ENCODE results near the gene POLL. TPM values are rescaled to one million over a fixed set of nuclear protein-coding genes. Genes with fewer than 3 reads are reported as not detected.

Gene POLL
- total and polyA plus RNA-seq, 10 of the 15 experiments (the other 5 are each of a cell fraction or from before 2014, with no cell fraction given), result 1.5 to 25.4 (median 13.8) TPM

DNA sequence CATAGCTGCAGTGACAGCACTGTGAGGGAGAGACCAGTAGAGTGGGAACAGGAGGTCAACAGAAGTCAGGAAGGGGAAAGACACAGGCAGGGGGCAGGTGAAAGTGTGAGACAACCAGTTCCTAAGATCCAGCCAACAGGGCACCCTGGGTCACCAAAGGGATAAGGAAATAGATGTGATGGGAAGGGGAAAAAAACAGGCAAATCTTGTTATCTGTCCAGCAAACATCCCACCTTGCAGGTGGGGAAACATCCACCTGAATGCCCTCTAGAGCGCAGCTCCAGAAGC is 42.5 kb upstream of the POLL start:
- Histone ChIP-seq H2AFZ (ENCODE audit: control insufficient read depth, low read depth, low read length) (no peak overlapping the region), H3K27me3 (replicated peaks in 1 of 2; ENCODE audit: control insufficient read depth in 2 of 2, insufficient read depth in 2 of 2, low read length in 1 of 2) (no peaks in the 10 kb centered on the region), H3K36me3 (ENCODE audit: control insufficient read depth in 2 of 2, insufficient read depth in 2 of 2, low read length in 1 of 2) (peaks cover 0 to 3% of the 10 kb centered on the region in 2 experiments; a peak in 1 of 4 replicates), H3K4me3 (no peak overlapping the region), H3K27ac (ENCODE audit: control insufficient read depth, insufficient read depth) (no peak overlapping the region), H3K9me3 (replicated peaks; ENCODE audit: control insufficient read depth, insufficient read depth, low read length) (no peaks in the 10 kb centered on the region), H4K20me1 (ENCODE audit: control insufficient read depth, insufficient read depth) (no peaks in the 10 kb centered on the region), H3K4me1 (ENCODE audit: control insufficient read depth, insufficient read depth, low read length) (no peaks in the 10 kb centered on the region), H3K79me2 (ENCODE audit: control insufficient read depth, insufficient read depth, low read length) (no peaks in the 10 kb centered on the region), H3K4me2 (ENCODE audit: control insufficient read depth, insufficient read depth) (no peak overlapping the region), H3K9ac (ENCODE audit: control insufficient read depth, insufficient read depth, low read length) (no peak overlapping the region)
- DNase-seq (ENCODE audit: low read depth, low spot score), result no peak
- in situ Hi-C loops (cut with MboI), result no loop called here
- no TSS peak for BruUV-seq (replicated peaks)
- ChIA-PET CTCF (interaction anchor here (0.7 to 0.9 kb wide), 2 partner anchors 28 to 416 kb away, joined by 3 read pairs; no protein-coding TSS in a partner anchor), POLR2A (interaction anchor here (0.6 kb wide), 1 partner anchor 399 kb away, joined by 3 read pairs; no protein-coding TSS in a partner anchor), SMC1A (ENCODE audit: uncharacterized antibody, unreplicated experiment) (interaction anchor here (1.1 kb wide), 1 partner anchor 34 kb away, joined by 3 read pairs; no protein-coding TSS in a partner anchor), RAD21 (ENCODE audit: unreplicated experiment) (no interaction called here)
- TF ChIP-seq SMAD1 (IDR thresholded peaks at IDR 0.05; ENCODE audit: low read depth, partially characterized antibody) (no peak), ZBTB40 (IDR thresholded peaks at IDR 0.05; ENCODE audit: borderline replicate concordance) (no peak), MTA2 (IDR thresholded peaks at IDR 0.05; ENCODE audit: low read depth) (no peak), ZBED1 (IDR thresholded peaks at IDR 0.05; ENCODE audit: borderline replicate concordance) (no peak), RFX5 (IDR thresholded peaks at IDR 0.05; ENCODE audit: low read depth, low read length) (no peak), MEF2B (IDR thresholded peaks at IDR 0.05; ENCODE audit: partially characterized antibody, poor library complexity, severe bottlenecking) (no peak), TCF12 (IDR thresholded peaks at IDR 0.05; ENCODE audit: low read depth, low read length) (no peak), HDGF (IDR thresholded peaks at IDR 0.05) (no peak), POLR2A (IDR thresholded peaks at IDR 0.05; ENCODE audit: low read depth, low read length) (no peak), SMAD5 (IDR thresholded peaks at IDR 0.05; ENCODE audit: low read depth) (no peak), CBX5 (IDR thresholded peaks at IDR 0.05; ENCODE audit: low read depth) (no peak), HDAC2 (IDR thresholded peaks at IDR 0.05) (no peak), KAT2A (conservative IDR thresholded peaks at IDR 0.05; ENCODE audit: control insufficient read depth, low read depth, low read length) (no peak)
- TF ChIP-seq, protein P1, sequence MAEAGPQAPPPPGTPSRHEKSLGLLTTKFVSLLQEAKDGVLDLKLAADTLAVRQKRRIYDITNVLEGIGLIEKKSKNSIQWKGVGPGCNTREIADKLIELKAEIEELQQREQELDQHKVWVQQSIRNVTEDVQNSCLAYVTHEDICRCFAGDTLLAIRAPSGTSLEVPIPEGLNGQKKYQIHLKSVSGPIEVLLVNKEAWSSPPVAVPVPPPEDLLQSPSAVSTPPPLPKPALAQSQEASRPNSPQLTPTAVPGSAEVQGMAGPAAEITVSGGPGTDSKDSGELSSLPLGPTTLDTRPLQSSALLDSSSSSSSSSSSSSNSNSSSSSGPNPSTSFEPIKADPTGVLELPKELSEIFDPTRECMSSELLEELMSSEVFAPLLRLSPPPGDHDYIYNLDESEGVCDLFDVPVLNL (IDR thresholded peaks at IDR 0.05; ENCODE audit: low read depth, low read length), result no peak
- TF ChIP-seq, protein P2, sequence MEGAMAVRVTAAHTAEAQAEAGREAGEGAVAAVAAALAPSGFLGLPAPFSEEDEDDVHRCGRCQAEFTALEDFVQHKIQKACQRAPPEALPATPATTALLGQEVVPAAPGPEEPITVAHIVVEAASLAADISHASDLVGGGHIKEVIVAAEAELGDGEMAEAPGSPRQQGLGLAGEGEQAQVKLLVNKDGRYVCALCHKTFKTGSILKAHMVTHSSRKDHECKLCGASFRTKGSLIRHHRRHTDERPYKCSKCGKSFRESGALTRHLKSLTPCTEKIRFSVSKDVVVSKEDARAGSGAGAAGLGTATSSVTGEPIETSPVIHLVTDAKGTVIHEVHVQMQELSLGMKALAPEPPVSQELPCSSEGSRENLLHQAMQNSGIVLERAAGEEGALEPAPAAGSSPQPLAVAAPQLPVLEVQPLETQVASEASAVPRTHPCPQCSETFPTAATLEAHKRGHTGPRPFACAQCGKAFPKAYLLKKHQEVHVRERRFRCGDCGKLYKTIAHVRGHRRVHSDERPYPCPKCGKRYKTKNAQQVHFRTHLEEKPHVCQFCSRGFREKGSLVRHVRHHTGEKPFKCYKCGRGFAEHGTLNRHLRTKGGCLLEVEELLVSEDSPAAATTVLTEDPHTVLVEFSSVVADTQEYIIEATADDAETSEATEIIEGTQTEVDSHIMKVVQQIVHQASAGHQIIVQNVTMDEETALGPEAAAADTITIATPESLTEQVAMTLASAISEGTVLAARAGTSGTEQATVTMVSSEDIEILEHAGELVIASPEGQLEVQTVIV (IDR thresholded peaks at IDR 0.05; ENCODE audit: borderline replicate concordance, partially characterized antibody), result no peak
- no peak for ATAC-seq
- intact Hi-C loops (cut with micrococcal nuclease; ENCODE audit: unreplicated experiment), result no loop called here
- 94% methylated on average over 1 of the region's 1 CpG for WGBS (ENCODE audit: insufficient coverage, insufficient replicate concordance, low lambda C conversion rate, missing lambda C conversion rate)
- no peak for FAIRE-seq

Data from GM12878 (cell line).